DMS79 treated with DMSO at 0.1 percent for 48 hours (cell line): Measurements from ENCODE around the gene COMT.
"Not testable (repeated sequence)": the region's sequence is repeated elsewhere in the genome, so short reads cannot be mapped to it uniquely, and the experiment has no call there.

ENCODE experiments used
- DNase-seq: peaks from one replicate; lab custom pipeline; 2025; lab: John Stamatoyannopoulos, UW

The COMT gene

GRCh38 chr22:19929586-19930550 lies 11.7 kb upstream of the COMT start:
- DNase-seq, result no peak

- DNase-seq, result no peak
Observed at GRCh38 chr22:19930551-19931486, 10.8 kb upstream of the COMT start.

GRCh38 chr22:19931514-19931913 lies 10.1 kb upstream of the COMT start:
- no peak for DNase-seq

GRCh38 chr22:19932367-19933206 lies 9.0 kb upstream of the COMT start:
- peak; percentile 77 for DNase-seq

GRCh38 chr22:19933341-19934241 lies 8.0 kb upstream of the COMT start:
- peak; percentile 75 for DNase-seq

- not testable (repeated sequence) for DNase-seq
Observed at GRCh38 chr22:19935123-19935718, 6.4 kb upstream of the COMT start.

- DNase-seq, result no peak
Observed at GRCh38 chr22:19936513-19936912, 5.1 kb upstream of the COMT start.

GRCh38 chr22:19937616-19938473 lies 3.7 kb upstream of the COMT start:
- DNase-seq, result no peak

GRCh38 chr22:19940536-19941364 lies 822 bp upstream of the COMT start:
- no peak for DNase-seq

- DNase-seq, result no peak
Observed at GRCh38 chr22:19942157-19943081, 847 bp downstream of the COMT start.

- no peak for DNase-seq
Observed at GRCh38 chr22:19943082-19944026, 1.8 kb downstream of the COMT start.

GRCh38 chr22:19948057-19948760 lies 6.6 kb downstream of the COMT start:
- no peak for DNase-seq

GRCh38 chr22:19951346-19951745 lies 9.8 kb downstream of the COMT start:
- no peak for DNase-seq

GRCh38 chr22:19955241-19956128 lies 13.9 kb downstream of the COMT start:
- no peak for DNase-seq
